Lower leg skin (tissue), 4 donors: ENCODE measurements around the gene SECTM1. TPM values are rescaled to one million over a fixed set of nuclear protein-coding genes. Genes with fewer than 3 reads are reported as not detected.

Source experiments
- DNase-seq, 2 donors: peaks; one replicate each; pipeline ENCODE4 v3.0.0-alpha.2; 2019; ENCODE audit warnings: low spot score in 2 of 2
- H3K4me3 ChIP-seq: fragments of 200-600 bp; sonication (generic); 2 replicates; pipeline ENCODE4 v1.5.1; 2017; ENCODE audit warnings: mild to moderate bottlenecking, low read depth; ENCODE audit not compliant: poor library complexity, severe bottlenecking
- POLR2A ChIP-seq, 2 donors: fragments of 450-650 bp; IDR thresholded peaks; one replicate each; pipeline ENCODE4 v1.6.1; 2016 to 2017; ENCODE audit warnings: antibody characterized with exemption in 2 of 2, mild to moderate bottlenecking in 1 of 2, moderate library complexity in 1 of 2
- WGBS, 2 donors: methylation state at CpG; one replicate each; pipeline ENCODE4 v1.1.5; 2018; 5-methylcytosine and 5-hydroxymethylcytosine counted together
- intact Hi-C: fragments of 100-400 bp; cut with DNase I; formaldehyde crosslinking; loops from one replicate; pipeline ENCODE4 v1.15.0; 2023; ENCODE audit warnings: low total_unique reads
- total RNA-seq, 4 donors: library from RNA; depleted of rRNA; stranded (reverse); fragments of >200 nt; gene quantifications; one replicate each; pipeline ENCODE4 v1.1.0, GENCODE V29; 2016
- TF ChIP-seq, protein P1 (sequence below), 3 donors: fragments of 450-650 bp; IDR thresholded peaks; one replicate each; pipeline ENCODE4 v1.5.1; 2016; ENCODE audit warnings: antibody characterized with exemption in 3 of 3, mild to moderate bottlenecking in 3 of 3, moderate library complexity in 2 of 3

The SECTM1 gene
- total RNA-seq, 4 donors from 2014 or later: 12.4 to 16.3 (median 14.5) TPM

- intact Hi-C loops: no loop called here
- TF ChIP-seq POLR2A (IDR thresholded peaks at IDR 0.05): no peak
- TF ChIP-seq, protein P1, sequence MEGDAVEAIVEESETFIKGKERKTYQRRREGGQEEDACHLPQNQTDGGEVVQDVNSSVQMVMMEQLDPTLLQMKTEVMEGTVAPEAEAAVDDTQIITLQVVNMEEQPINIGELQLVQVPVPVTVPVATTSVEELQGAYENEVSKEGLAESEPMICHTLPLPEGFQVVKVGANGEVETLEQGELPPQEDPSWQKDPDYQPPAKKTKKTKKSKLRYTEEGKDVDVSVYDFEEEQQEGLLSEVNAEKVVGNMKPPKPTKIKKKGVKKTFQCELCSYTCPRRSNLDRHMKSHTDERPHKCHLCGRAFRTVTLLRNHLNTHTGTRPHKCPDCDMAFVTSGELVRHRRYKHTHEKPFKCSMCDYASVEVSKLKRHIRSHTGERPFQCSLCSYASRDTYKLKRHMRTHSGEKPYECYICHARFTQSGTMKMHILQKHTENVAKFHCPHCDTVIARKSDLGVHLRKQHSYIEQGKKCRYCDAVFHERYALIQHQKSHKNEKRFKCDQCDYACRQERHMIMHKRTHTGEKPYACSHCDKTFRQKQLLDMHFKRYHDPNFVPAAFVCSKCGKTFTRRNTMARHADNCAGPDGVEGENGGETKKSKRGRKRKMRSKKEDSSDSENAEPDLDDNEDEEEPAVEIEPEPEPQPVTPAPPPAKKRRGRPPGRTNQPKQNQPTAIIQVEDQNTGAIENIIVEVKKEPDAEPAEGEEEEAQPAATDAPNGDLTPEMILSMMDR (IDR thresholded peaks at IDR 0.05): no peak
- no peak for DNase-seq
- no peak overlapping the region for H3K4me3 ChIP-seq
- WGBS, 2 donors: 83 to 87% methylated on average over 16 to 24 of the region's 24 CpGs
Measured at GRCh38 chr17:82344175-82344907, 10.8 kb upstream of the SECTM1 start.

- no peak overlapping the region for H3K4me3 ChIP-seq
- TF ChIP-seq, protein P1 (IDR thresholded peaks at IDR 0.05): no peak
- TF ChIP-seq POLR2A (IDR thresholded peaks at IDR 0.05): no peak
- WGBS, 2 donors: 90 to 95% methylated on average over 5 of the region's 5 CpGs
- intact Hi-C loops: no loop called here
- DNase-seq: no peak
Measured at GRCh38 chr17:82343560-82343959, 10.0 kb upstream of the SECTM1 start.

GRCh38 chr17:82342361-82343079, 9.0 kb upstream of the SECTM1 start:
- intact Hi-C loops: no loop called here
- no peak for TF ChIP-seq POLR2A (IDR thresholded peaks at IDR 0.05)
- TF ChIP-seq, protein P1 (IDR thresholded peaks at IDR 0.05): no peak
- no peak overlapping the region for H3K4me3 ChIP-seq
- DNase-seq: no peak
- WGBS, 2 donors: 76 to 80% methylated on average over 28 of the region's 28 CpGs

GRCh38 chr17:82339634-82340580, 6.3 kb upstream of the SECTM1 start:
- TF ChIP-seq, protein P1 (IDR thresholded peaks at IDR 0.05): no peak
- no peak for TF ChIP-seq POLR2A (IDR thresholded peaks at IDR 0.05)
- intact Hi-C loops: no loop called here
- 43 to 51% methylated on average over 9 of the region's 10 CpGs for WGBS, 2 donors
- H3K4me3 ChIP-seq: no peak overlapping the region
- no peak for DNase-seq

DNA sequence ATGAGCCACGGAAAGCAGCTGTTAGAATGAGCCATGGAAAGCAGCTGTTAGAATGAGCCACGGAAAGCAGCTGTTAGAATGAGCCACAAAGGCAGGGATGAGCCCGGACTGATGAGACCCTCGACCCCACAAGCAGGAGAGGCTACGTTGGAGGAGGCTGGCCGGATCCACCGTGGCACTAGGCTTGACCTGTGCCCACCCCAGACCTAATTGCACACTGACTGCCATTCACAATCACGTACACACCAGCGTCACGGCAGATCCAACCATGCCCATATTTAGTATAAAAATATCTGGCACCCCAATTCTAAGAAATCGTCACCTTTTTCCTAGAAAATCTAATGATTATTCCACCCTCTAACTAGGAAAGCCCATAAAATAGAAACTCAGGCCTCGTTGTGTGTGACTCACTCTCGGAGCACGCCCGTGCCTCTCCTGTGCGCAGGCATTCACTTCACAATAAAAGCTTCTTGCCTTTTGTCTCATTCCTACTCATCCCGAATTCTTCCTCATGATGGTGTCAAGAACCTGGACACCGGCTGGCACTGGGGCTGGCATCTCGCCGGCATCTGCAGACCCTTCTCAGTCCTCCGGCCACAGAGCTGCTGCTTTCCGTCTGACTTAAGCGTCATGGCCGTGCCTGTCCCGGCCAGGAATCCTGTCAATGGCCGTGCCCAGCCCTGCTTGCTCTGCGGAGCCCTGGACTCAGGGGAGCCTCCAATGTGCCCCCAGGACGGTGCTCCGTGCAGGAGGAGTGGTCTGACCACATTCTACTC, 5.5 kb upstream of the SECTM1 start:
- DNase-seq: no peak
- no peak for TF ChIP-seq POLR2A (IDR thresholded peaks at IDR 0.05)
- TF ChIP-seq, protein P1 (IDR thresholded peaks at IDR 0.05): no peak
- 12 to 17% methylated on average over 24 to 29 of the region's 29 CpGs for WGBS, 2 donors
- intact Hi-C loops: no loop called here
- no peak overlapping the region for H3K4me3 ChIP-seq
